Calu3 (cell line): ENCODE results near the gene VTA1. TPM values are rescaled to one million over a fixed set of nuclear protein-coding genes. Genes with fewer than 3 reads are reported as not detected.

Experiments used
- BruUV-seq: library from RNA; stranded (reverse); fragments of 400-500 nt; replicated peaks from 2 replicates; lab custom pipeline; 2021; lab: Mats Ljungman, UMichigan
- CTCF ChIA-PET: fragments of 300-600 bp; sonication (Branson Sonifier 250); formaldehyde crosslinking; loops from one replicate; lab custom pipeline; 2022; ENCODE audit warnings: antibody characterized with exemption; lab: Charles Lee
- DNase-seq: peaks from one replicate; pipeline ENCODE4 v3.0.0; 2022
- H3K27ac Mint-ChIP-seq: one replicate; pipeline ENCODE4 v1.8.0; 2022; ENCODE audit warnings: mixed read lengths; ENCODE audit not compliant: unreplicated experiment
- H3K27me3 Mint-ChIP-seq: one replicate; pipeline ENCODE4 v1.8.0; 2022; ENCODE audit warnings: mixed read lengths; ENCODE audit not compliant: unreplicated experiment
- H3K36me3 Mint-ChIP-seq: one replicate; pipeline ENCODE4 v1.8.0; 2022; ENCODE audit warnings: mild to moderate bottlenecking, moderate library complexity, mixed read lengths; ENCODE audit not compliant: insufficient read depth, unreplicated experiment
- H3K4me1 Mint-ChIP-seq: one replicate; pipeline ENCODE4 v1.8.0; 2022; ENCODE audit warnings: mild to moderate bottlenecking, low read depth, mixed read lengths; ENCODE audit not compliant: unreplicated experiment
- H3K4me3 Mint-ChIP-seq: one replicate; pipeline ENCODE4 v1.8.0; 2022; ENCODE audit warnings: mild to moderate bottlenecking, low read depth, moderate library complexity, mixed read lengths; ENCODE audit not compliant: unreplicated experiment
- H3K9me3 Mint-ChIP-seq: one replicate; pipeline ENCODE4 v1.8.0; 2022; ENCODE audit warnings: low read depth, mixed read lengths; ENCODE audit not compliant: unreplicated experiment
- intact Hi-C: fragments of 100-400 bp; cut with micrococcal nuclease; formaldehyde crosslinking; loops from one replicate; pipeline ENCODE4 v1.10.0; 2022; ENCODE audit not compliant: unreplicated experiment
- total RNA-seq: library from RNA; stranded (reverse); gene quantifications from 2 replicates; pipeline ENCODE4 v1.2.3, GENCODE V29; 2022
- TF ChIP-seq, protein P1 (sequence below): fragments of 200-600 bp; IDR thresholded peaks from one replicate; pipeline ENCODE4 v1.8.0; 2022; ENCODE audit warnings: antibody characterized with exemption; ENCODE audit not compliant: unreplicated experiment

VTA1 gene
- total RNA-seq, 1 experiment from 2014 or later, result 35.5 TPM

DNA sequence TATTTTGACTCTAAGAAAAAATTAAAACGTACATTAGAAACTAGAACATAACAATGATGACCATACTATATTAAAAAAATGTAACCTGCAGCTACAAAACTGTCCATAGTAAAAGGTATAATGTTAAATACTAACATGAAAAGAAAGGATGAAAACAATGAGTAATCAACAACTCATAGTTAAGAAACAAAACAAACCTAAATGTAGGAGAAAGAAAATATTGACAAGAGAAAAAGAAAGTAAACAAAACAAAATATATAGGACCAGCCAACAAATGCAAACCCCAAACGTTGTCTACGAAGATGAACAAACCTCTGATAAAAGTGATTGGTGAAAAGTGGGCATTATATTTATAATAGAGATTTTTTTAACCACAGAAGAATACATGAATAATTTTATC is 113.7 kb downstream of the VTA1 start:
- Mint-ChIP-seq H3K27me3 (no peaks in the 10 kb centered on the region), H3K4me1 (no peaks in the 10 kb centered on the region), H3K4me3 (no peak overlapping the region), H3K36me3 (no peaks in the 10 kb centered on the region), H3K9me3 (no peaks in the 10 kb centered on the region), H3K27ac (no peak overlapping the region)
- TF ChIP-seq, protein P1, sequence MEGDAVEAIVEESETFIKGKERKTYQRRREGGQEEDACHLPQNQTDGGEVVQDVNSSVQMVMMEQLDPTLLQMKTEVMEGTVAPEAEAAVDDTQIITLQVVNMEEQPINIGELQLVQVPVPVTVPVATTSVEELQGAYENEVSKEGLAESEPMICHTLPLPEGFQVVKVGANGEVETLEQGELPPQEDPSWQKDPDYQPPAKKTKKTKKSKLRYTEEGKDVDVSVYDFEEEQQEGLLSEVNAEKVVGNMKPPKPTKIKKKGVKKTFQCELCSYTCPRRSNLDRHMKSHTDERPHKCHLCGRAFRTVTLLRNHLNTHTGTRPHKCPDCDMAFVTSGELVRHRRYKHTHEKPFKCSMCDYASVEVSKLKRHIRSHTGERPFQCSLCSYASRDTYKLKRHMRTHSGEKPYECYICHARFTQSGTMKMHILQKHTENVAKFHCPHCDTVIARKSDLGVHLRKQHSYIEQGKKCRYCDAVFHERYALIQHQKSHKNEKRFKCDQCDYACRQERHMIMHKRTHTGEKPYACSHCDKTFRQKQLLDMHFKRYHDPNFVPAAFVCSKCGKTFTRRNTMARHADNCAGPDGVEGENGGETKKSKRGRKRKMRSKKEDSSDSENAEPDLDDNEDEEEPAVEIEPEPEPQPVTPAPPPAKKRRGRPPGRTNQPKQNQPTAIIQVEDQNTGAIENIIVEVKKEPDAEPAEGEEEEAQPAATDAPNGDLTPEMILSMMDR, result no peak
- DNase-seq, result no peak
- BruUV-seq, result no TSS peak
- CTCF ChIA-PET, result no interaction called here
- intact Hi-C loops, result no loop called here

DNA sequence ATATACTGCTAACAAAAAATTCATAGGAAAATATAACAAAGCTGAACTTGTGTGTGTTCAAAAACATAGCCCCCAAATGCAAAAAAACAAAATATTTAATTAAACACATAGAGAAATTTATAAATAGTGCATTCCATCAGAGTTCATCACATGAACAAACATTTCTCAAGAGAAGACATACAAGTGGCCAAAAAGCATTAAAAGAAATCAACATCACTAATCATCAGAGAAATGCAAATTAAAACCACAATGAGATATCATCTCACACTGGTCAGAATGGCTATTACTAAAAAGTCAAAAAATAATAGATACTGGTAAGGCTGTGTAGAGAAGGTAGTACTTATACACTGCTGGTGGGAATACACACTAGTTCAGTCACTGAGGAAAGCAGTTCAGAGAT is 115.2 kb downstream of the VTA1 start:
- no peak for DNase-seq
- H3K36me3 Mint-ChIP-seq, result no peaks in the 10 kb centered on the region
- TF ChIP-seq, protein P1, result no peak
- no peaks in the 10 kb centered on the region for H3K27me3 Mint-ChIP-seq
- no peaks in the 10 kb centered on the region for H3K9me3 Mint-ChIP-seq
- H3K27ac Mint-ChIP-seq, result no peak overlapping the region
- no TSS peak for BruUV-seq
- H3K4me3 Mint-ChIP-seq, result no peak overlapping the region
- intact Hi-C loops, result no loop called here
- no peaks in the 10 kb centered on the region for H3K4me1 Mint-ChIP-seq
- CTCF ChIA-PET, result no interaction called here

DNA sequence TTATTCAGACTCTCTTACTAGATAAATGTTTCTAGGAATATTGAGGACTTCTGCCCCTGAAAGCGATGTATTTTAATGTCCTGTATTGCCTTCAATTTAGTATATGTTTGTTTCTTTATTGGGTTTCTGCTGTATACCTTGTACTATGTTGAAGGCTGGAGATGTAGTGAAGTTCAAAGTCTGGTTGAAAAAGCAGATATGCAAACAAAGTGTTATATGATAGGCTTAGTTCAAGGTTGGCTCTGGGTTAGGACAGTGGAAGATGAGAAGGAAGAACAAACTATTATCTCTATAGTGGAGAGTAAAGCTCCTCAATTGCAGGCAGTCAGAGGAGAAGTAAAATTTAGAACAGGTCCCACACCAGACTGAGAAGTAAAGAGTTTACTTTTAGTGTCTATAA is 118.4 kb downstream of the VTA1 start:
- no peaks in the 10 kb centered on the region for H3K9me3 Mint-ChIP-seq
- TF ChIP-seq, protein P1, result no peak
- no peak overlapping the region for H3K27ac Mint-ChIP-seq
- no peaks in the 10 kb centered on the region for H3K36me3 Mint-ChIP-seq
- CTCF ChIA-PET, result no interaction called here
- BruUV-seq, result no TSS peak
- DNase-seq, result no peak
- H3K4me1 Mint-ChIP-seq, result no peaks in the 10 kb centered on the region
- no peak overlapping the region for H3K4me3 Mint-ChIP-seq
- intact Hi-C loops, result no loop called here
- H3K27me3 Mint-ChIP-seq, result no peaks in the 10 kb centered on the region

DNA sequence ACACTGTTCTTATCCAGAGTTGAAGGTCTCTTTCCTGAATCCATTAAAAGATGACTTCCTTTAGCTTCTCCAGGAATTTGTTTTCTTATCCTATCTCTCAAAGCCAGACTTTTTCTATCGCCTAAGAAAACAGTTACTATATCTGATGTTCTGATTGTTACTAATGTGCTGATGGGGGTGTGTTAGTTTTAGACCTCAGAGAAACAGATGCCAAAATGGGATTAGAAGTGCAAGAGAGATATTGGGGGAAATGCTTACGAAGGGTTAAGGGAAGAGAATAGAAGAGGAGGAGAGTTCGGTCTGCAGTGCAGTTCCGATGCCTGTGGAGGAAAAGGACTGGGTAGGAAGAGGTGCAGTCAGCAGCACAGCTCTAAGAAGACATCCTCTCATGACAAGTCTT is 119.0 kb downstream of the VTA1 start:
- H3K4me1 Mint-ChIP-seq, result no peaks in the 10 kb centered on the region
- CTCF ChIA-PET, result no interaction called here
- H3K9me3 Mint-ChIP-seq, result no peaks in the 10 kb centered on the region
- BruUV-seq, result no TSS peak
- TF ChIP-seq, protein P1, result no peak
- no peak for DNase-seq
- no peak overlapping the region for H3K27ac Mint-ChIP-seq
- no peak overlapping the region for H3K4me3 Mint-ChIP-seq
- intact Hi-C loops, result no loop called here
- no peaks in the 10 kb centered on the region for H3K27me3 Mint-ChIP-seq
- no peaks in the 10 kb centered on the region for H3K36me3 Mint-ChIP-seq
